Esophagus squamous epithelium (tissue), 4 donors: ENCODE measurements around the gene ACSL1.

Source experiments
- CTCF ChIP-seq, 6 experiments: fragments of 450-650 bp in 4 of 6; fragments of 200-600 bp in 2 of 6; sonication (generic) in 2 of 6; IDR thresholded peaks; one replicate each; pipeline ENCODE4 v1.5.1; 2016 to 2019; ENCODE audit warnings: antibody characterized with exemption in 6 of 6, mild to moderate bottlenecking in 4 of 6, moderate library complexity in 4 of 6
- POLR2A ChIP-seq, 4 donors: fragments of 450-650 bp; IDR thresholded peaks; one replicate each; pipeline ENCODE4 v1.6.1; 2017; ENCODE audit warnings: antibody characterized with exemption in 4 of 4, mild to moderate bottlenecking in 4 of 4, moderate library complexity in 3 of 4

- no peak for TF ChIP-seq CTCF (IDR thresholded peaks at IDR 0.05)
- TF ChIP-seq POLR2A (IDR thresholded peaks at IDR 0.05), result no peak
Measured at GRCh38 chr4:184784628-184785257, 41.0 kb downstream of the ACSL1 start.
